Right cardiac atrium (tissue), 5 donors: ENCODE data around the gene GPR4. TPM values are rescaled to one million over a fixed set of nuclear protein-coding genes. Genes with fewer than 3 reads are reported as not detected.
A peak's percentile ranks its signal among the peaks of the same experiment; 100 is the strongest.

ENCODE experiments used
- ATAC-seq, 2 donors: fragments of 200-7000 bp; cut with Tn5 transposase; one replicate each; pipeline versions ENCODE4 v1.8.0 to v1.9.1; 2020; ENCODE audit warnings: moderate library complexity in 2 of 2, mild to moderate bottlenecking in 1 of 2
- DNase-seq, 3 donors: peaks; one replicate each; pipeline ENCODE4 v3.0.0-alpha.2; 2020
- H3K27ac ChIP-seq: one replicate; pipeline ENCODE4 v1.5.1; 2013; ENCODE audit warnings: mild to moderate bottlenecking, low read length, control low read depth, moderate library complexity
- H3K27me3 ChIP-seq: one replicate; pipeline ENCODE4 v1.6.1; 2013; ENCODE audit not compliant: control insufficient read depth, insufficient read depth
- H3K4me1 ChIP-seq: one replicate; pipeline ENCODE4 v1.6.1; 2013; ENCODE audit warnings: low read length; ENCODE audit not compliant: control insufficient read depth, insufficient read depth
- H3K4me3 ChIP-seq: one replicate; pipeline ENCODE4 v1.5.1; 2013; ENCODE audit warnings: low read length, control low read depth
- H3K9me3 ChIP-seq: one replicate; pipeline ENCODE4 v1.6.1; 2013; ENCODE audit warnings: low read length; ENCODE audit not compliant: control insufficient read depth
- WGBS: extraction: QIAGEN DNeasy Blood & Tissue Kit; methylation state at CpG from one replicate; pipeline ENCODE4 v1.1.7; 2013; 5-methylcytosine and 5-hydroxymethylcytosine counted together
- intact Hi-C, 4 donors: fragments of 100-400 bp; cut with DNase I; formaldehyde crosslinking; loops; one replicate each; pipeline versions ENCODE4 v1.11.0 to v1.14.0; 2022 to 2023
- polyA plus RNA-seq: library from polyadenylated mRNA; stranded (reverse); fragments of 200-250 nt; gene quantifications from one replicate; pipeline ENCODE4 v1.2.3, GENCODE V29; 2013
- total RNA-seq, 4 donors: library from RNA; stranded (reverse); fragmentation: NEBNext Ultra II Directional; extraction: Animal tissue kit (Norgen Biotek cat#: 25700); gene quantifications; one replicate each; pipeline ENCODE4 v1.2.1, GENCODE V29; 2021
- donor health status: healthy with polysubstance abuse.
- donor health status: DM: no; HTN: yes; CAD: no.
- donor health status: DM: no; HTN: no; CAD: no.
- donor health status: DM: no; HTN: yes; CAD: no; lungs with severe emphysema.
- donor health status: DM: yes; HTN: yes; CAD: no.

The GPR4 gene
- total and polyA plus RNA-seq, 5 donors: 3.7 to 11.3 (median 5.6) TPM

GRCh38 chr19:45599286-45599685, 2.7 kb downstream of the GPR4 start:
- 8% methylated on average over 13 of the region's 13 CpGs for WGBS
- DNase-seq (no peak), ATAC-seq (no peak)
- H3K27ac ChIP-seq: peak overlapping the region; percentile 61
- no peaks in the 10 kb centered on the region for H3K9me3 ChIP-seq
- intact Hi-C loops: no loop called here
- H3K4me1 ChIP-seq: peaks cover 3% of the 10 kb centered on the region
- H3K27me3 ChIP-seq: no peaks in the 10 kb centered on the region
- peak overlapping the region; percentile 3 for H3K4me3 ChIP-seq

GRCh38 chr19:45598267-45599001, 3.6 kb downstream of the GPR4 start:
- H3K27ac ChIP-seq: peak overlapping the region; percentile 38
- no peaks in the 10 kb centered on the region for H3K9me3 ChIP-seq
- H3K4me3 ChIP-seq: peak overlapping the region; percentile 26
- 3% methylated on average over 22 of the region's 22 CpGs for WGBS
- peak in 2 of 3 donors; percentile 58 to 62 for DNase-seq
- intact Hi-C loops: no loop called here
- peaks cover 3% of the 10 kb centered on the region for H3K4me1 ChIP-seq
- no peaks in the 10 kb centered on the region for H3K27me3 ChIP-seq
- peak in 1 of 2 donors; percentile 53 for ATAC-seq

DNA sequence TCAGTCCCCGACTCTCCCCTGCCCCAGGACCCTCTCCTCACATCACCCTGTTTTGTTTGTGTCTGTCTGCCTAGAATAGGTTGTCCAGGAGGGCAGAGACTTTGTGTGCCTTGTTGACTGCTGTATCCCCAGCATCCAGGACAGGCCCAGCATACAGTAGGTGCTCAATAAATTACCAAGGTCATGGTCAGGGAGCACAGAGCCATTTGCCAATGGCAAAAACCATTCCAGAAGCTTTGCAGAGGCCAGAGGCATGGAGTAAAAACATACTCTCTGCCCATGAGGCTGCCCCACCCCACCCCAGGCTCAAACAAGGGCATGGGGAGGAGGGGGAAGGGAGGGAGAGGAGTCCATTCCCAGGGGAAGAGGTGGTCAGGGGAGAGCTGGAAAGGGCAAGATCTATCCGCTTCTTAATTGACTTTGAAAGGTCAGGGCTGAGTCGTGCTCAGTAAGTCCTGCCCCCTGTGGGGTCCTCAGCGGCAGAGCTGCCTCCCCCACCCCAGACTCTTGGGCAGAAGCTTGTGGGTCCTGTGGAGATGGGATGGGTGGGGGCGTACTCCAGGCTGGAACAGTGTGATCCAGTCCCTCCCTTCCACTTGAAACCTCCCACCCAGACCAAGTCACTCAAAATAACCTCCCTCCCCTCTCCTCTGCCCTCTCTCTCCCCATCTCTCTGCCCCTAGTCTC, 4.4 kb downstream of the GPR4 start:
- ATAC-seq (peak; percentile 25 to 79), DNase-seq (peak in 1 of 3 donors; percentile 61)
- H3K27me3 ChIP-seq: no peaks in the 10 kb centered on the region
- H3K9me3 ChIP-seq: no peaks in the 10 kb centered on the region
- WGBS: 14% methylated on average over 5 of the region's 5 CpGs
- intact Hi-C loops: no loop called here
- peak overlapping the region; percentile 26 for H3K4me3 ChIP-seq
- H3K4me1 ChIP-seq: peaks cover 3% of the 10 kb centered on the region
- peak overlapping the region; percentile 18 for H3K27ac ChIP-seq

- H3K4me3 ChIP-seq: no peak overlapping the region
- no peaks in the 10 kb centered on the region for H3K27me3 ChIP-seq
- ATAC-seq (peak in 1 of 2 donors; percentile 29), DNase-seq (no peak)
- H3K27ac ChIP-seq: no peak overlapping the region
- intact Hi-C loops: no loop called here
- H3K4me1 ChIP-seq: peaks cover 3% of the 10 kb centered on the region
- no peaks in the 10 kb centered on the region for H3K9me3 ChIP-seq
- 35% methylated on average over 6 of the region's 6 CpGs for WGBS
Measured at GRCh38 chr19:45595814-45596213, 6.2 kb downstream of the GPR4 start.

DNA sequence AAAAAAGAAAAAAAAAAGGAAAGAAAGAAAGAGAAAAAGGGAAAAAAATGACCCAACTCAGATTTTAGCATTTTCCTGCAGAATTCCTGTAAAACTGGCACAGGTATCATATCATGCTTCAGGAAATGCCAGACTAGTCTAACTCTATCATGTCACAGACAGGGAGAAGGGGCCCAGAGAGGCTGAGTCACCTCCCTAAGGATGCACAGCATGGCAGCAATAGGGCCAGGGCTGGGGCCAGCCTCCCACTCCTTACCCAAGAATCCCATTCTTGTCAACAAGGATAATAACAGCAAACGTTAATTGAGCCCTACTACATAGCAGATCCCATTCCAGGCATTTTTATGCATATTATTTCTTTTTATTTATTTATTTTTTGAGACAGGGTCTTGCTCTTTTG, 8.5 kb downstream of the GPR4 start:
- Histone ChIP-seq H3K9me3 (no peaks in the 10 kb centered on the region), H3K27me3 (no peaks in the 10 kb centered on the region), H3K4me1 (peaks cover 3% of the 10 kb centered on the region), H3K27ac (no peak overlapping the region), H3K4me3 (no peak overlapping the region)
- ATAC-seq (no peak), DNase-seq (no peak)
- intact Hi-C loops: no loop called here
- WGBS: 21% methylated on average over 1 of the region's 1 CpG

GRCh38 chr19:45592366-45592765, 9.6 kb downstream of the GPR4 start:
- H3K4me3 ChIP-seq: no peak overlapping the region
- H3K4me1 ChIP-seq: peaks cover 2% of the 10 kb centered on the region
- intact Hi-C loops: no loop called here
- ATAC-seq (peak in 1 of 2 donors; percentile 82), DNase-seq (peak in 1 of 3 donors; percentile 11)
- H3K27me3 ChIP-seq: no peaks in the 10 kb centered on the region
- 33% methylated on average over 4 of the region's 4 CpGs for WGBS
- no peak overlapping the region for H3K27ac ChIP-seq
- H3K9me3 ChIP-seq: no peaks in the 10 kb centered on the region

DNA sequence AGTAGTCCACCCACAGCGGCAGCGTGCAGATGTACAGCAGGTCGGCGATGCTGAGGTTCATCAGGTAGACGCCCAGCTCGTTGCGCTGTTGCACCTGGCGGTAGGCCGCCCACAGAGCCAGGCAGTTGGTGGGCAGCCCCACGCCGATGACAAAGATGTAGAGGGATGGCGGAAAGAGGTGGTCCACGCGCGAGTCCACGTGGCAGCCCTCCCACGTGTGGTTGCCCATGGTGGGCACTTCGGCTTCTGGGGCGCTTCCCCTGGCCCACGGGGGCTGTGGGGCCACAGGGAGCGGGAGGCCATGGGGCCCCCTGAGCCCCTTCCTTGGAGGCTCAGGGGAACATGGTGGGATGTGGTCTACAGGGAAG, 10.4 kb downstream of the GPR4 start:
- Histone ChIP-seq H3K9me3 (no peaks in the 10 kb centered on the region), H3K4me3 (no peak overlapping the region), H3K4me1 (no peaks in the 10 kb centered on the region), H3K27ac (no peak overlapping the region), H3K27me3 (no peaks in the 10 kb centered on the region)
- 93% methylated on average over 21 of the region's 21 CpGs for WGBS
- intact Hi-C loops: no loop called here
- DNase-seq (peak in 1 of 3 donors; percentile 32), ATAC-seq (no peak)

- H3K4me1 ChIP-seq: no peaks in the 10 kb centered on the region
- H3K27me3 ChIP-seq: no peaks in the 10 kb centered on the region
- peak; percentile 5 to 22 for ATAC-seq
- H3K27ac ChIP-seq: no peak overlapping the region
- peak in 2 of 3 donors; percentile 52 to 73 for DNase-seq
- 58% methylated on average over 48 of the region's 48 CpGs for WGBS
- H3K9me3 ChIP-seq: no peaks in the 10 kb centered on the region
- no peak overlapping the region for H3K4me3 ChIP-seq
- intact Hi-C loops: no loop called here
Measured at GRCh38 chr19:45591004-45591637, 10.9 kb downstream of the GPR4 start.

- Histone ChIP-seq H3K27me3 (no peaks in the 10 kb centered on the region), H3K4me1 (no peaks in the 10 kb centered on the region), H3K9me3 (no peaks in the 10 kb centered on the region), H3K27ac (no peak overlapping the region), H3K4me3 (no peak overlapping the region)
- 65% methylated on average over 15 of the region's 15 CpGs for WGBS
- intact Hi-C loops: no loop called here
- DNase-seq: no peak
- ATAC-seq: no peak
Measured at GRCh38 chr19:45590300-45591003, 11.6 kb downstream of the GPR4 start.

DNA sequence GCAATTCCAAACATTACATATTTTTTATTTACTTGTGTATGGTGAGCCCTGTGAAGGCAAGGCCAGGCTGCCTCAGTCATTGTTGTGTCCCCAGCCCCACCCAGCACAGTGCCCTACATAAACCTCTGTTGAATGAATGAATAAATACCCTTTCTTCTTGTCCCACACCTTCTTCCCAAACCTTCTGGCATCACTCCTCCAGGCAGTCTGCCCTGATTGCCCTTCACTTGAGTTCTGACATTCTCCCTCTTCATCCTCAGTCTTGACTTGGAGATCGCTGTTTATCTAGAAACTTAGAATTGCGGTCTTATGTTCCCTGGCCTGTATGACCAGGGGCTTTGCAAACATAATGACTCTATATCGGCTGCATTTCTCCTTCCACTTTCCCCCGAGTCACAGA, 12.2 kb downstream of the GPR4 start:
- H3K4me1 ChIP-seq: no peaks in the 10 kb centered on the region
- WGBS: 89% methylated on average over 4 of the region's 4 CpGs
- intact Hi-C loops: loop anchor here in 1 of 4 donors (10.0 kb wide), 1 partner anchor 55 kb away; no protein-coding TSS in a partner anchor
- DNase-seq: no peak
- ATAC-seq: no peak
- H3K27me3 ChIP-seq: no peaks in the 10 kb centered on the region
- no peaks in the 10 kb centered on the region for H3K9me3 ChIP-seq
- H3K4me3 ChIP-seq: no peak overlapping the region
- no peak overlapping the region for H3K27ac ChIP-seq
